GM10248 (cell line): ENCODE measurements around the gene PRKCA.

ENCODE experiments used
- CTCF ChIA-PET: fragments of 300-600 bp; sonication (Branson Sonifier 250); formaldehyde crosslinking; extraction: SDS; loops from one replicate; lab custom pipeline; 2021; ENCODE audit warnings: antibody characterized with exemption; lab: Yijun Ruan, JAX
- POLR2A ChIA-PET: fragments of 350-650 bp; sonication (Branson Sonifier 250); formaldehyde crosslinking; extraction: SDS; loops from one replicate; lab custom pipeline; 2020; ENCODE audit warnings: antibody characterized with exemption; lab: Yijun Ruan, JAX
- DNase-seq: peaks from one replicate; pipeline ENCODE4 v3.0.0; 2012; ENCODE audit errors: extremely low spot score
- TF ChIP-seq, protein P1 (sequence below): IDR thresholded peaks from 2 replicates; pipeline ENCODE4 v1.5.1; 2012; ENCODE audit warnings: mild to moderate bottlenecking, low read depth; ENCODE audit errors: extremely low read depth, missing control alignments, control extremely low read depth

The PRKCA gene

GRCh38 chr17:66795486-66795885 lies 493.1 kb downstream of the PRKCA start:
- DNase-seq, result no peak
- CTCF ChIA-PET, result interaction anchor here (1.3 kb wide), 1 partner anchor 33 kb away, joined by 3 read pairs; no protein-coding TSS in a partner anchor

GRCh38 chr17:66799849-66800537 lies 497.6 kb downstream of the PRKCA start:
- POLR2A ChIA-PET, result no interaction called here
- DNase-seq, result no peak
- CTCF ChIA-PET, result no interaction called here
- TF ChIP-seq, protein P1, sequence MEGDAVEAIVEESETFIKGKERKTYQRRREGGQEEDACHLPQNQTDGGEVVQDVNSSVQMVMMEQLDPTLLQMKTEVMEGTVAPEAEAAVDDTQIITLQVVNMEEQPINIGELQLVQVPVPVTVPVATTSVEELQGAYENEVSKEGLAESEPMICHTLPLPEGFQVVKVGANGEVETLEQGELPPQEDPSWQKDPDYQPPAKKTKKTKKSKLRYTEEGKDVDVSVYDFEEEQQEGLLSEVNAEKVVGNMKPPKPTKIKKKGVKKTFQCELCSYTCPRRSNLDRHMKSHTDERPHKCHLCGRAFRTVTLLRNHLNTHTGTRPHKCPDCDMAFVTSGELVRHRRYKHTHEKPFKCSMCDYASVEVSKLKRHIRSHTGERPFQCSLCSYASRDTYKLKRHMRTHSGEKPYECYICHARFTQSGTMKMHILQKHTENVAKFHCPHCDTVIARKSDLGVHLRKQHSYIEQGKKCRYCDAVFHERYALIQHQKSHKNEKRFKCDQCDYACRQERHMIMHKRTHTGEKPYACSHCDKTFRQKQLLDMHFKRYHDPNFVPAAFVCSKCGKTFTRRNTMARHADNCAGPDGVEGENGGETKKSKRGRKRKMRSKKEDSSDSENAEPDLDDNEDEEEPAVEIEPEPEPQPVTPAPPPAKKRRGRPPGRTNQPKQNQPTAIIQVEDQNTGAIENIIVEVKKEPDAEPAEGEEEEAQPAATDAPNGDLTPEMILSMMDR, result no peak

More at GRCh38 chr17:66795486-66795885, 493.1 kb downstream of the PRKCA start:
- TF ChIP-seq, protein P1, result no peak
- POLR2A ChIA-PET, result no interaction called here

DNA sequence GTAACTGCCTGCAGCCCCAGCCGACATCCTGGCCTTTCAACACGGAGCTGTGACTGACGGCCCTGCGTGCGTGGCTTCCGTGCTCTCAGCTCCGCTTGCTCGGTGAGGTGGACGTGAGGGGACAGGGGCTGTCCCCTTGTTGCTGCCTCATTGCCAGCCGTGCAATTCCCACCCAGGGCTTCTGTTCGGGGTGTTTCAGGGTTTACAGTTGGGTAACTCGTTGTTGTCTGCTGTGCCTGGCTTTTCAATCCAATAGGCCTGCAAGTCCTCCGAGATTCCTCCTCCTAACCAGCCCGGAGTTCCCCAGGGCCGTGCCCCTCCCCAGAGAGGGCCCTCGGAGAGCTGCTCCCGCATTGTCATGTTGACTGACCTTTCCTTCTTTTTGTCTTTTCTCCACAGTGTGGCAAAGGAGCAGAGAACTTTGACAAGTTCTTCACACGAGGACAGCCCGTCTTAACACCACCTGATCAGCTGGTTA lies 501.1 kb downstream of the PRKCA start:
- CTCF ChIA-PET, result no interaction called here
- POLR2A ChIA-PET, result no interaction called here
- DNase-seq, result no peak
- TF ChIP-seq, protein P1, result no peak

- ChIA-PET POLR2A (no interaction called here), CTCF (no interaction called here)
- TF ChIP-seq, protein P1, result no peak
- DNase-seq, result no peak
Measured at GRCh38 chr17:66805567-66805966, 503.2 kb downstream of the PRKCA start.

GRCh38 chr17:66807182-66807581 lies 504.8 kb downstream of the PRKCA start:
- POLR2A ChIA-PET, result no interaction called here
- TF ChIP-seq, protein P1, result no peak
- CTCF ChIA-PET, result no interaction called here
- DNase-seq, result no peak

DNA sequence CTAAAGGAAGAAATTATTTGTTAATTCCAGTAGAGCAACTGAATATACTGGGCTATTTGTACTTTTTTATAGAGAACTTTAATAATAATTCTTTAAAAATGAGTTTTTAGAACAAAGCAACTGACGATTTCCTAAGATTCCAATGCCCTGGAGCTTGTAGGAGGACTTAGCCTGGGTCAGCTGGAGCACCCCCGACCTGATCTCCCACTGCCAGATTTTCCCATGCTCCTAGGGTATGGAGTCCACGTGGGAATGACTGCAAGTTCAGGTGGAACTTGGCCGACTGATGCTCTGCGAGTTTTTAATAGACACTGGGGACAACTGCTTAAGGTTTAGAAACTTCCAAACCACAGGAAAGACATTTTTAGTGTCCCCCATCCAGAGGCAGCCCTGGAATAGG lies 507.0 kb downstream of the PRKCA start:
- POLR2A ChIA-PET, result no interaction called here
- TF ChIP-seq, protein P1, result no peak
- no peak for DNase-seq
- CTCF ChIA-PET, result no interaction called here
